Middle frontal gyrus (tissue), 1 donor: Measurements from ENCODE around the gene SMURF2.
"Not testable (repeated sequence)": the region's sequence is repeated elsewhere in the genome, so short reads cannot be mapped to it uniquely, and the experiment has no call there.

Experiments used
- DNase-seq: peaks from one replicate; pipeline ENCODE4 v3.0.0-alpha.2; 2015; ENCODE audit warnings: low spot score; ENCODE audit errors: extremely low spot score

Gene SMURF2

DNA sequence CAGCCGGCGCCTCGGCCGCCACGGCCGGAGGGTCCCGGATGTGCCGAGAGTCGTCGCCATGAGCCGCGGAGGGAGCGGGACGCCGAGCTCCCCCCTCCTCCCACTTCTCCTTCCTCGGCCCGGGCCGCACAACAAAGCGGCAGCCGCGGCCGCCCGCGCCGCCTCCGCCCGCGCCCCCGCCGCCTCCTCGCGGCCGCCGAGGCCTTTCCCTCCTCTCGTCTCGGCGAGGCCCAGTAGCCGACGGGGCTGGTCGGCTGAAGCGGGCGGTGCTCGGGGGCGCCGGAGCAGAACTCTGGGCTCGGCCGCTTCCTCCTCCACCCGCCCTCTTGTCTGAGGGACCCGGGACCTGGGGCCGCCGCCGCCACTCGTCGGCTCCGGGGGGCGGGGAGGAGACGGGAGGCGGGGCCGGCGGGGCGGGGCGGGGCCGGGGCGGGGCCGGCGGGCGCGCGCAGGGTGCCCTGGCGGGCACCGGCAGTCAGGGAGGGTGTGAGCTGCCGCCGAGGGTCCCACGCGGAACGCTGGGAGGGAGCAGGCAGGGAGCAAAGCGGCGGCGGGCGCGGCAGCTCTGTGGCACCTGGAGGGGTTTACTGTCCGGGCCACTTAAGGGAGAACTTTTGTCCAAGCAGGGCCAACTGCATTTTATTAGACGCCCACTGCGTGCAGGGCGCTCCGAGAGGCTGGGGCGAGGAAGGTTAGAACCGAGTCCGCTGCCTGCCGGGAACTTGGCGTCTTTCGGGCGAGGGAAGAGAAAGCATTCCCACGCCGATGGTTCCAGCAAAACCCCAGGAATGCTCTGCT lies at the start of gene SMURF2:
SMURF2 (minus strand) TSS at position 332 of the 798 bp plus-strand sequence. CDS start 427 bp downstream, outside the sequence.
- no peak for DNase-seq

GRCh38 chr17:64709481-64709880 lies 47.4 kb upstream of the SMURF2 start:
- DNase-seq = no peak

DNA sequence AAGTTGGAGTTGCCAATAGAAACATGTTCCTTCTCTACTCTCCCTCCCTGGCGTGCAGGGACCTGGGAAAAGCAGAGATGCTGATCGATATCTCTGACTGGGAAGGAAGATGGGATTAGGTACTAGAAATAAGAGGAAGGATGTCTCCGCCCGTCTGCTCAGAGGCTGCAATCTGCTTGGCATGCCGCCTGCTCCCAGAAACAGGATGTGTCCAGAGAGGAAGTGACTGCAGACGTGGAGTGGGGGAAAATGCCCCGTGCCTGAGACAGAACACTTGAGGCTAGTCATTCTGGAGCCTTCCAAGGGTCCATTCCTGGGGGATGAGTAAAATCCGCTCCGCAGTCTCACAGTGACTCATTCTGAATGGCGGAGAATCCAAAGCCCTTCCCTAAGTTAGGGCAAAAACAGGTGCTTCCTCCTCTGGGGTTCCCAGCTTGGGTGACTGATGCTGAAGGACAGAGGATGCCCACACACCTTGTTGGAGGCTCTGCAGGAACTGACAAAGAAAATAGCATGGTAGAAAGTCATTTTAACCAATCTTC lies 45.0 kb upstream of the SMURF2 start:
- no peak for DNase-seq

DNA sequence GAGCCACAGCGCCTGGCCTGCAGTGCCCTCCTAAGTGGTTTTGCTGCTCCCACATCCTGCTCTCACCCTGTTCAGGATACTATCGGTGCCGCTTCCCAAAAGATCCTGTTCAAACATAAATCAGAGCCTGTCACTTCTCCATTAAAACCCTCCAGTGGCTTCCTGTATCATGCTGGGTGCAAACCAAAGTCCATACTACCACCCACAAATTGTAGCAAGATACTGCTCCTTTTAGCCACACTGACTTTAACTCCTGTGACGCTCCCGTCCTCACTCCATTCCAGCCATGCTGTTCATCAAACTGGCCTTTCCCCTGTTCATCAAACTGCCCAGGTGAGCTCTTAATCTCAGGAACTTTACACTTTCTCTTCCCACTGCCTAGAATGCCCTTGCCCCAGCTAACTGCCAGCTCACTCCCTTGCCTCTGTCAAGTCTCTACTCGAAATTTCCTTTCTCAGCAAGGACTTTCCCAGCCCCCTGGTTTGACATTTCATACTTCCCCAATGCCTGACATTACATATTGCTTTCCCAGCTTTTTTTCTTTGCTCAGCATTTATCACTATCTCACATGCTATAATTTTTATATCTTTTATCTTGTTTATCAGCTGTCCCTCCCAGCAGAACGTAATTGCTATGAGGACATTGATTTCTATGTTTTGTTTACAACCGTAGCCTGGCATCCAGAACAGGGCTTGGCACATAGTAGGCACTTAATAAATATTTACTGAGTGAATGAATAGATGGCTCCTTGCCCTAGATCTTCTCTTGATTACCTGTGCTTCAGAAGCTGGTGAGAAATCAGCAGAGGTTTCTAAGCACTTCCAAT lies 44.3 kb upstream of the SMURF2 start:
- no peak for DNase-seq

GRCh38 chr17:64702815-64703214 lies 40.7 kb upstream of the SMURF2 start:
- no peak for DNase-seq

GRCh38 chr17:64698725-64699124 lies 36.6 kb upstream of the SMURF2 start:
- no peak for DNase-seq

- no peak for DNase-seq
Measured at GRCh38 chr17:64694207-64694606, 32.1 kb upstream of the SMURF2 start.

GRCh38 chr17:64692187-64692586 lies 30.1 kb upstream of the SMURF2 start:
- DNase-seq = no peak

DNA sequence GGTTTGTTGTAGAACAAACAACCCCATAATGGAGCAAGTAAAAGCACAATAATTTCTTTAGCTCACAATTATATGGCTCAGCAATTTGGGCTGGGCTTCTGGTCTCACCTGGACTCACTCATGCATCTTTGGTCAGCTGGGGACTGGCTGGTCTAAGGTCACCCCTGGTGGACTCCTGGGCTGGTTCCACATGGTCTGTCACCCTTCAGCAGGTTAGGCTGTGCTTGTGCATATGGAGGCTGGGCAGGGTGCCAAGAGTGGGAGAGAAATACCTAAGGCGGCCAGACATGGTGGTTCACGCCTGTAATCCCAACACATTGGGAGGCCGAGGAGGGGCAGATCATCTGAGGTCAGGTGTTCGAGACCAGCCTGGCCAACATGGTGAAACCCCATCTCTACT lies 27.0 kb upstream of the SMURF2 start:
- no peak for DNase-seq

DNA sequence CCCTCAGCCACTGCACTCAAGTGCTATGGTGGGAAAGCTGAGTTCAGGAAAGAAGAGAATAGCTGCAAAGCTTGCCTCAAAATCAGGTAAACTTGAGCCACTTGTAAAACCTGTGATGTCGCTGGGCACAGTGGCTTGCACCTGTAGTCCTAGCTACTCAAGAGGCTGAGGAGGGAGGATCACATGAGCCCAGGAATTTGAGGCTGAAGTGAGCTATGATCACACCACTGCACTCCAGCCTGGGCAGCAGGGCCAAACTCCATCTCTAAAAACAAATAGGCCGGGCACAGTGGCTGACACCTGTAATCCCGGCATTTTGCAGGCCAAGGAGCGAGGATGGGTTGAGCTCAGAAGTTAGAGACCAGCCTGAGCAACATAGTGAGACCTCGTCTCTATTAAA lies 26.4 kb upstream of the SMURF2 start:
- no peak for DNase-seq

DNA sequence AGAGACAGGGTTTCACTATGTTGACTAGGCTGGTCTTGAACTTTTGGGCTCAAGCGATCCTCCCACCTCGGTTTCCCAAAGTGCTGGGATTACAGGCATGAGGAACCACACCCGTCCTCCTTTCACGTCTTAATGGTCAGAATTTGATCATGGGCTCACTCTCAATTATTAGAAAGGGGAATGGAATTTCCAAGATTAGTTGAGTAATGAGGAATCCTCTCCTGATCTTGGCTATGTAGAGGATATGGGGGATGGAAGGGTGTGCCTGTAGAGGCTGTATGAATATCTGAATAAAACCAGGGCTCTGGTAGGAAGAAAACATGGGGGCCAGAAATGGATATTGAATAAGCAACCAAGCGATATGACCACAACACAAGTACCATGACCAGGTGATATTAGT lies 25.9 kb upstream of the SMURF2 start:
- DNase-seq = no peak

DNA sequence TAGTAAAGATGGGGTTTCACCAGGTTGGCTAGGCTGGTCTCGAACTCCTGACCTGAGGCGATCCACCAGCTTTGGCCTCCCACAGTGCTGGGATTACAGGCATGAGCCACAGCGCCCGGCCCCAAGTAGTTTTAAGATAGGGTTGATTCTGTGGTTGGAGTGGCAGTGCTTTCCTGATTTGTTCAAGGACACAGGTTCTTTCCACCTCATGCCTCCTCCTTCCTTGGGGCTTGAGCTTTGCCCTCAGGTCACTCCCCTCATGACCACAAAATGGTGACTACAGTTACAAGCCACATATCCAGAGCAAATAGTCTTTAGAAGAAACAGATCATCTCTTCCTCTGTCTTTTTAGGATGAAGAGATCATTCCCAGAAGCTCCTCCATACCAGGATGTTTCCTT lies 25.3 kb upstream of the SMURF2 start:
- no peak for DNase-seq

DNA sequence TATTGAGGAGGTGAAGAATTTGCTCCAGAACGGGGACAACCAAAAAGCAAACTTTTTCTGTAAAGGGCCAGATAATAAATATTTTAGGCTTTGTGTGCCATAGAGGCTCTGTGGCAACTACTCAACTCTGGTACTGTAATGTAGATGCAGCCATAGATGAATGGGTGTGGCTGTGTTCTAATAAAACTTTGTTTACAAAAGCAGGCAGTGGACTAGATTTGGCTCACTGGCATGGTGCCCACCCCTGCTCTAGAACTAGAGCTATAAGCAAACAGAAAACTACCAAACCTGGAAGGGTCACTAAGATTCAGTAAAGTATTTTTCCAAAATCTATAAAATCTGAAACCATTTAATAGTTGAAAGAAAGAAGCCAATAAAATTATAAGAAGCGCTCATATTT lies 24.6 kb upstream of the SMURF2 start:
- no peak for DNase-seq

- DNase-seq = no peak
Measured at GRCh38 chr17:64685705-64686104, 23.6 kb upstream of the SMURF2 start.

DNA sequence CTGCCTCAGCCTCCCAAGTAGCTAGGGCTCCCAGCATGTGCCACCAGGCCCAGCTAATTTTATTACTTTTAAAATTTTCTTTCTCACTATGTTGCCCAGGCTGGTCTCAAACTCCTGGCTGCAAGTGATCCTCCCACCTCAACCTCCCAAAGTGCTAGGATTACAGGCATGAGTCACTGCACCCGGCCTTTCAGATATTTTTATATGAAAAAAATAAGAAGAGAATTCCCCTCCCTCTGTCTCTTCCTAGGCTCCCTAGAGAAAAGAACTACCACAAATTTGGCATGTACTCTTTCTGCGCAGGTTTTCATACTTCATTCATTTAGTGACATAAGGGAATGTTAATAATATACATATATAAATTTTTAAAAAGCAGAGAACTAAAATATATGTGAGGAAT lies 21.7 kb upstream of the SMURF2 start:
- DNase-seq = no peak

- no peak for DNase-seq
Measured at GRCh38 chr17:64682261-64683181, 20.4 kb upstream of the SMURF2 start.

GRCh38 chr17:64679710-64680216 lies 17.7 kb upstream of the SMURF2 start:
- DNase-seq = no peak

DNA sequence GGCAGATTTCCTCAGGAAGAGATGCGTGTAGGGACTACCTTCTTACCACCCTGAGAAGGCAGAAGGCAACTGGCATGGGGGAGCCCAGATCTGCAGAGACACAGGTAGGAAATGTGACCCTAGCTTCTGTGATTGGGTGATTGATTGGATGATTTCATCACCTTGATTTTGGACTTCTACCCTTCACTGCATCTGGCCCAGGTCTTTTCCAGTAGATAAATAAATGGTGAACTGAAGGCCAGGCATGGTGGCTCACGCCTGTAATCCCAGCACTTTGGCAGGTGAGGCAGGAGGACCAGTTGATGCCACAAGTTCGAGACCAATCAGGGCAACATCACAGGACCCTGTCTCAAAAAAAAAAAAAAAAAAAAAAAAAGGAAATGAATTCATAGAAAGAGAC lies 14.7 kb upstream of the SMURF2 start:
- DNase-seq = no peak

DNA sequence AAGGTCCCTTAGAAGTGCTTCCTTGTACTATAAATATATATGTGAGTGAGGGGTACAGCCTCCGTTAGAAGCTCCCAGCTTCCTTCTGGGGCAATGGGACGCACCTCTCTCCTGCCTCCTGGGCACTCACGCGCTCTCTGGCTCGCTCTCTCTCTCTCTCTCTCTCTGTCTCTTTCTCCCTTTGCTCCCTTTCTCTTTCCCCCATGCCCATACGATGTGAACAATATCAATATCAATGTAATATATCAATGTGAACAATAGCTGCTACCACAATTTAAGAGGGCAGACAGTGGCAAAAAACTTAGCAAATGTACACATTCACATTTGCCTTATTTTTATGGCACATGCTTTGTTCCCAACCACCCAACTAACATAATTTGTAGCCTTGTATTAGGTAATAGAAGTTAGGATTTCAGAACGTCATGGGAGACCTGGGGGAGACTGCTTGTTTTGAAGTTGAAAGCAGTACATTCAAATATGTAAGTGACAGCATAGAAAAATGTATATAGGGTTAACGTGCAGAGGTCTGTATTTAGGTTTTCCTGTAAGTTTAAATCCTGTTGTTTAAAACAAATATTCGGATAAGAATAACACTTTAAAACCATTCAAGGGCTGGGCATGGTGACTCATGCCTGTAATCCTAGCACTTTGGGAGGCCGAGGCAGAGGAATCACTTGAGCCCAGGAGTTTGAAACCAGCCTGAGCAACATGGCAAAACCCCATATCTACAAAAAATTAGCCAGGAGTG lies 8.9 kb upstream of the SMURF2 start:
- DNase-seq = not testable (repeated sequence)
